MM.1S (cell line): ENCODE measurements around the gene BNIP5.

Experiments
- CTCF ChIP-seq: fragments of 300-600 bp; sonication (generic); IDR thresholded peaks from 2 replicates; pipeline ENCODE4 v1.5.1; 2016; ENCODE audit warnings: antibody characterized with exemption, low read length, mixed read lengths
- EZH2phosphoT487 ChIP-seq: fragments of 300-600 bp; sonication (generic); IDR thresholded peaks from 2 replicates; pipeline ENCODE4 v1.6.1; 2018; ENCODE audit warnings: antibody characterized with exemption, low read length

DNA sequence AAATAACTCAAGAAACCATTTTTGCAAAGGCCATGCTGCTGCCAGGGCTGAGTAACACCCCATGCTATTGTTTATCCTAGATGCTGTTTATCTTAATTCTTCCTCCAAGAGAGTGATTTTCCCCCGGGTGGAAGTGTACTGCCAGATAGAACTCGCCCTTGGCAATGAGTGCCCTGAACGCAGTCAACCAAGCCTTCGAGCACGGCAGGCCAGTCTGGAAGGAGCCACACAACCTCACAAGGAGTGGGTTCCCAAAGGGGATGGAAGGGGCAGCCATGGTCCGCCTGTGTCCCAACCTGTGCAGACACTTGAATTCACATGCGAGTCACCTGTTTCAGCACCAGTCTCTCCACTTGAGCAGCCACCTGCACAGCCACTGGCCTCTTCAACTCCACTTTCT is 34.9 kb downstream of the BNIP5 start:
- TF ChIP-seq CTCF (no peak), EZH2phosphoT487 (no peak)
